WI38 (cell line): ENCODE measurements around the gene SPECC1.

Source experiments
- H3K4me3 ChIP-seq: 2 replicates; pipeline ENCODE4 v1.5.1; 2011; ENCODE audit warnings: low read depth, mild to moderate bottlenecking, control low read depth, low read length
- CTCF ChIP-seq: IDR thresholded peaks from 2 replicates; pipeline ENCODE4 v1.5.1; 2012; ENCODE audit warnings: low read depth, mild to moderate bottlenecking, control low read depth, low read length

Gene SPECC1

GRCh38 chr17:20246692-20247091 is 237.5 kb downstream of the SPECC1 start:
- TF ChIP-seq CTCF, result no peak
- H3K4me3 ChIP-seq, result no peak overlapping the region

GRCh38 chr17:20253323-20253722 is 244.2 kb downstream of the SPECC1 start:
- TF ChIP-seq CTCF, result no peak

GRCh38 chr17:20254541-20254940 is 245.4 kb downstream of the SPECC1 start:
- no peak for TF ChIP-seq CTCF
- H3K4me3 ChIP-seq, result no peak overlapping the region

More at GRCh38 chr17:20253323-20253722, 244.2 kb downstream of the SPECC1 start:
- no peak overlapping the region for H3K4me3 ChIP-seq

GRCh38 chr17:20256144-20256543 is 247.0 kb downstream of the SPECC1 start:
- H3K4me3 ChIP-seq, result no peak overlapping the region
- TF ChIP-seq CTCF, result no peak

- TF ChIP-seq CTCF, result no peak
Measured at GRCh38 chr17:20257008-20257407, 247.8 kb downstream of the SPECC1 start.

GRCh38 chr17:20257798-20258197 is 248.6 kb downstream of the SPECC1 start:
- no peak for TF ChIP-seq CTCF
- H3K4me3 ChIP-seq, result no peak overlapping the region

More at GRCh38 chr17:20257008-20257407, 247.8 kb downstream of the SPECC1 start:
- H3K4me3 ChIP-seq, result no peak overlapping the region

- no peak for TF ChIP-seq CTCF
- H3K4me3 ChIP-seq, result no peak overlapping the region
Measured at GRCh38 chr17:20259668-20260067, 250.5 kb downstream of the SPECC1 start.
